K562 (cell line): ENCODE measurements around the gene ABCA7. TPM values are rescaled to one million over a fixed set of nuclear protein-coding genes. Genes with fewer than 3 reads are reported as not detected.
A peak's percentile ranks its signal among the peaks of the same experiment; 100 is the strongest.

Experiments
- ATAC-seq: fragments of 200-7000 bp; cut with Tn5 transposase; 3 replicates; pipeline ENCODE4 v1.9.1; 2020; ENCODE audit warnings: moderate library complexity
- BruUV-seq: library from RNA; stranded (reverse); fragments of 400-500 nt; replicated peaks from 2 replicates; lab custom pipeline; 2021; lab: Mats Ljungman, UMichigan
- CTCF ChIA-PET: fragments of 300-600 bp; formaldehyde crosslinking; extraction: SDS; loops from one replicate; lab custom pipeline; 2021; ENCODE audit warnings: low intra/inter-chr PET ratio; lab: Yijun Ruan, JAX
- POLR2A ChIA-PET: fragments of 300-600, 350-650 bp; sonication (Branson Sonifier 250); formaldehyde crosslinking; extraction: SDS; loops from one replicate; lab custom pipeline; 2021; ENCODE audit warnings: antibody characterized with exemption, inconsistent platforms; lab: Yijun Ruan, JAX
- DNase-seq, 4 experiments: peaks; one replicate each; pipeline versions ENCODE4 v3.0.0 to v3.0.0-alpha.2; 2011 to 2018; ENCODE audit warnings: low spot score in 3 of 4, mixed read lengths in 3 of 4; ENCODE audit errors: extremely low read depth in 1 of 4
- FAIRE-seq: peaks from 2 replicates; lab custom pipeline; 2011; peaks lifted over from hg19 to GRCh38; lab: Jason Lieb, UNC
- H2AFZ ChIP-seq: 2 replicates; pipeline ENCODE4 v1.6.0; 2011; ENCODE audit warnings: low read depth, low read length, control low read depth, inconsistent platforms
- H3K27ac ChIP-seq: fragments of 200-600 bp; 3 replicates; pipeline ENCODE4 v1.8.0; 2011; ENCODE audit warnings: low read depth, mild to moderate bottlenecking, control low read depth, inconsistent platforms, low read length, moderate library complexity, mixed read lengths; ENCODE audit errors: extremely low read depth
- H3K27me3 ChIP-seq, 2 experiments: fragments of 300-600 bp in 1 of 2; 2 replicates in 1 of 2; 3 replicates in 1 of 2; pipeline versions ENCODE4 v1.6.0 to v1.8.0; 2011; ENCODE audit warnings: inconsistent platforms in 2 of 2, low read length in 2 of 2, mild to moderate bottlenecking in 1 of 2, mixed read lengths in 1 of 2, moderate library complexity in 1 of 2; ENCODE audit not compliant: control insufficient read depth in 2 of 2, insufficient read depth in 2 of 2
- H3K36me3 ChIP-seq: fragments of 300-600 bp; 3 replicates; pipeline ENCODE4 v1.8.0; 2011; ENCODE audit warnings: mild to moderate bottlenecking, low read length, inconsistent platforms; ENCODE audit not compliant: control insufficient read depth, insufficient read depth
- H3K4me1 ChIP-seq, 2 experiments: fragments of 200-600 bp in 1 of 2; replicated peaks in 1 of 2; 2 replicates in 1 of 2; 3 replicates in 1 of 2; pipeline versions ENCODE4 v1.5.1 to v1.8.0; 2011; ENCODE audit warnings: inconsistent platforms in 2 of 2, low read length in 2 of 2, mild to moderate bottlenecking in 1 of 2, mixed read lengths in 1 of 2, moderate library complexity in 1 of 2; ENCODE audit not compliant: control insufficient read depth in 2 of 2, insufficient read depth in 2 of 2
- H3K4me2 ChIP-seq: 2 replicates; pipeline ENCODE4 v1.6.1; 2011; ENCODE audit warnings: low read length, control low read depth, inconsistent platforms, mixed read lengths; ENCODE audit not compliant: insufficient read depth
- H3K4me3 ChIP-seq: fragments of 200-600 bp; sonication (generic), shearing (Covaris generic); 2 replicates; pipeline ENCODE4 v1.5.1; 2016; ENCODE audit warnings: control low read depth, inconsistent platforms
- H3K79me2 ChIP-seq: fragments of 200-600 bp; 3 replicates; pipeline ENCODE4 v1.8.0; 2011; ENCODE audit warnings: low read length, inconsistent platforms; ENCODE audit not compliant: control insufficient read depth, insufficient read depth
- H3K9ac ChIP-seq, 2 experiments: 2 replicates each; pipeline versions ENCODE4 v1.6.0 to v1.6.1; 2011; ENCODE audit warnings: low read depth in 2 of 2, low read length in 2 of 2, control low read depth in 1 of 2, inconsistent platforms in 1 of 2, mild to moderate bottlenecking in 1 of 2, mixed read lengths in 1 of 2; ENCODE audit not compliant: insufficient read depth in 1 of 2
- H3K9me1 ChIP-seq: one replicate; pipeline ENCODE4 v1.6.0; 2011; ENCODE audit warnings: inconsistent platforms, mild to moderate bottlenecking, low read length, moderate library complexity; ENCODE audit not compliant: control insufficient read depth, insufficient read depth
- H3K9me3 ChIP-seq: replicated peaks from 2 replicates; pipeline ENCODE4 v1.5.1; 2011; ENCODE audit warnings: low read depth, low read length, inconsistent platforms; ENCODE audit not compliant: control insufficient read depth, insufficient read depth
- H4K20me1 ChIP-seq: replicated peaks from 2 replicates; pipeline ENCODE4 v1.6.1; 2011; ENCODE audit warnings: low read length, inconsistent platforms, mixed read lengths; ENCODE audit not compliant: control insufficient read depth, insufficient read depth
- CEBPB ChIP-seq: fragments of 450-650 bp; IDR thresholded peaks from 2 replicates; pipeline ENCODE4 v1.6.1; 2016; ENCODE audit warnings: missing genetic modification characterization, missing compliant biosample characterization
- CEBPG ChIP-seq, 3 experiments: fragments of 200-800 bp in 1 of 3; sonication (Bioruptor generic) in 1 of 3; sonication (generic) in 1 of 3; formaldehyde crosslinking in 1 of 3; IDR thresholded peaks in 2 of 3; conservative IDR thresholded peaks in 1 of 3; 2 replicates each; pipeline versions ENCODE4 v1.6.1 to v1.8.0; 2016 to 2022; ENCODE audit warnings: missing compliant biosample characterization in 2 of 3, missing genetic modification characterization in 2 of 3, mild to moderate bottlenecking in 1 of 3, missing genetic modification reagents in 1 of 3
- KDM1A ChIP-seq, 2 experiments: fragments of 450-650 bp; IDR thresholded peaks; 2 replicates each; pipeline ENCODE4 v1.6.1; 2016; ENCODE audit warnings: mild to moderate bottlenecking in 2 of 2
- NFE2L1 ChIP-seq: fragments of 450-650 bp; IDR thresholded peaks from 2 replicates; pipeline ENCODE4 v1.6.1; 2016; ENCODE audit warnings: missing genetic modification characterization, low read depth, mild to moderate bottlenecking, missing compliant biosample characterization, moderate library complexity, borderline replicate concordance
- RBM25 ChIP-seq: fragments of 200-400 bp; formaldehyde crosslinking; IDR thresholded peaks from 2 replicates; pipeline ENCODE4 v1.6.1; 2018; ENCODE audit warnings: low read length, low read depth, moderate library complexity; ENCODE audit not compliant: severe bottlenecking
- ZNF24 ChIP-seq: fragments of 450-650 bp; IDR thresholded peaks from 2 replicates; pipeline ENCODE4 v1.6.1; 2016
- WGBS: fragments of 100-300 bp; shearing (Covaris generic); methylation state at CpG from one replicate; pipeline ENCODE4 v1.1.6; 2016; ENCODE audit warnings: low coverage, mixed read lengths; ENCODE audit not compliant: insufficient coverage; ENCODE audit errors: missing lambda C conversion rate; 5-methylcytosine and 5-hydroxymethylcytosine counted together
- in situ Hi-C: fragments of 300-500 bp; cut with MboI; formaldehyde crosslinking; loops from 4 replicates; pipeline ENCODE4 v1.15.0; 2018; ENCODE audit warnings: inconsistent platforms, mixed read lengths
- intact Hi-C: fragments of 100-400 bp; cut with micrococcal nuclease; formaldehyde crosslinking; loops from 2 replicates; pipeline ENCODE4 v1.14.2; 2022
- polyA plus RNA-seq, 8 experiments: library from polyadenylated mRNA; depleted of rRNA in 4 of 8; stranded (reverse) in 5 of 8; unstranded in 3 of 8; fragments of >200 nt; fragmentation: Nextera tagmentation in 2 of 8; fragmentation: Illumina TruSeq in 1 of 8; extraction: Ambion mirVana in 2 of 8; extraction: Trizol in 1 of 8; gene quantifications; 2 replicates each; pipeline versions ENCODE4 v1.2.1 to v1.2.3, GENCODE V29; 2011 to 2014; ENCODE audit warnings: inconsistent platforms in 1 of 8, missing spikeins in 1 of 8
- total RNA-seq, 7 experiments: library from RNA; depleted of rRNA in 6 of 7; stranded (reverse); fragments of >200 nt in 6 of 7; fragmentation: Illumina TruSeq in 2 of 7; extraction: Trizol in 2 of 7; gene quantifications; 2 replicates each; pipeline versions ENCODE4 v1.2.1 to v1.2.3, GENCODE V29; 2011 to 2021; ENCODE audit warnings: low replicate concordance in 1 of 7
- TF ChIP-seq, protein P1 (sequence below): fragments of 450-650 bp; IDR thresholded peaks from 2 replicates; pipeline ENCODE4 v1.6.1; 2016; ENCODE audit warnings: missing biosample characterization, missing genetic modification characterization
- TF ChIP-seq, protein P2 (sequence below): sonication (generic); formaldehyde crosslinking; IDR thresholded peaks from 2 replicates; pipeline ENCODE4 v1.8.1; 2023; ENCODE audit warnings: mild to moderate bottlenecking, missing genetic modification reagents

Gene ABCA7
- total and polyA plus RNA-seq, 9 of the 15 experiments (the other 6 are each of a cell fraction or from before 2014, with no cell fraction given) = 2.3 to 96.1 (median 31.2) TPM

DNA sequence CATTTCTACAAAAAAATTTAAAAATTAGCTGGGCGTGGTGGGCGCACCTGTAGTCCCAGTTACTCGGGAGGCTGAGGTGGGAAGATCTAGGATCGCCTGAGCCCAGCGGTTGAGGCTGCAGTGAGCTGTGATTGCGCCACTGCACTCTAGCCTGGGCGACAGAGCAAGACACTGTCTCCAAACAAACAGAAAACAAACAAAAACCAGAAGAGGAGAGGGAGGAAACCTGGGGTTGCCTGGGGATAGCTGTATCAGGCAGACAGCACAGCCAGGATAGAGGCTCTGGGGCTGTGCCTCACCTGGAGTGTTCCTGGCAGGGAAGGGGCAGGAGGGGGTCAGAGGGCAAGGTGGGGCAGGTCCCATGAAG lies 57.9 kb downstream of the ABCA7 start:
- Histone ChIP-seq H3K27ac (peak overlapping the region; percentile 80; the same call in 2 of the 3 replicates), H3K27me3 (no peaks in the 10 kb centered on the region)

More for the DNA sequence above, 57.9 kb downstream of the ABCA7 start:
- ATAC-seq = no peak
- Histone ChIP-seq H2AFZ (0 out of 2 replicates have a peak overlapping the region, but pooled peaks have one; percentile 80), H3K36me3 (peaks cover 13% of the 10 kb centered on the region; the same call in 2 of the 3 replicates), H3K4me3 (no peak overlapping the region), H3K4me2 (no peak overlapping the region), H3K9ac (peak overlapping the region; percentile 39 to 75; a peak in 3 of 4 replicates), H4K20me1 (peaks cover 11% of the 10 kb centered on the region; the same call in 1 of the 2 replicates), H3K79me2 (peaks cover 31% of the 10 kb centered on the region), H3K9me1 (no peaks in the 10 kb centered on the region), H3K9me3 (peaks cover 7% of the 10 kb centered on the region), H3K4me1 (peaks cover 38 to 59% of the 10 kb centered on the region in 2 experiments)
- no peak for FAIRE-seq
- BruUV-seq = no TSS peak
- WGBS = 78% methylated on average over 7 of the region's 7 CpGs
- in situ Hi-C loops (no loop called here), intact Hi-C loops (no loop called here)
- ChIA-PET CTCF (no interaction called here), POLR2A (interaction anchor here (0.5 to 1.2 kb wide), 4 partner anchors 10 to 264 kb away, joined by 3 to 4 read pairs (median 3); no protein-coding TSS in a partner anchor)
- TF ChIP-seq, protein P1, sequence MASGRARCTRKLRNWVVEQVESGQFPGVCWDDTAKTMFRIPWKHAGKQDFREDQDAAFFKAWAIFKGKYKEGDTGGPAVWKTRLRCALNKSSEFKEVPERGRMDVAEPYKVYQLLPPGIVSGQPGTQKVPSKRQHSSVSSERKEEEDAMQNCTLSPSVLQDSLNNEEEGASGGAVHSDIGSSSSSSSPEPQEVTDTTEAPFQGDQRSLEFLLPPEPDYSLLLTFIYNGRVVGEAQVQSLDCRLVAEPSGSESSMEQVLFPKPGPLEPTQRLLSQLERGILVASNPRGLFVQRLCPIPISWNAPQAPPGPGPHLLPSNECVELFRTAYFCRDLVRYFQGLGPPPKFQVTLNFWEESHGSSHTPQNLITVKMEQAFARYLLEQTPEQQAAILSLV (tag) = no peak
- no peak for TF ChIP-seq CEBPG (CRISPR knock-in tag; IDR thresholded peaks at IDR 0.05)
- TF ChIP-seq CEBPG (tag; conservative IDR thresholded peaks at IDR 0.05 in 1 of 2, IDR thresholded peaks at IDR 0.05 in 1 of 2) = peak in 1 of 2 experiments; percentile 8; a peak in 1 of 4 replicates
- TF ChIP-seq RBM25 = no peak
- peak; percentile 78 for TF ChIP-seq CEBPB (tag)
- no peak for TF ChIP-seq NFE2L1
- TF ChIP-seq KDM1A (IDR thresholded peaks at IDR 0.05) = 0 out of 4 replicates have a peak, but pooled peaks of 1 of the 2 experiments have one; percentile 42
- TF ChIP-seq, protein P2, sequence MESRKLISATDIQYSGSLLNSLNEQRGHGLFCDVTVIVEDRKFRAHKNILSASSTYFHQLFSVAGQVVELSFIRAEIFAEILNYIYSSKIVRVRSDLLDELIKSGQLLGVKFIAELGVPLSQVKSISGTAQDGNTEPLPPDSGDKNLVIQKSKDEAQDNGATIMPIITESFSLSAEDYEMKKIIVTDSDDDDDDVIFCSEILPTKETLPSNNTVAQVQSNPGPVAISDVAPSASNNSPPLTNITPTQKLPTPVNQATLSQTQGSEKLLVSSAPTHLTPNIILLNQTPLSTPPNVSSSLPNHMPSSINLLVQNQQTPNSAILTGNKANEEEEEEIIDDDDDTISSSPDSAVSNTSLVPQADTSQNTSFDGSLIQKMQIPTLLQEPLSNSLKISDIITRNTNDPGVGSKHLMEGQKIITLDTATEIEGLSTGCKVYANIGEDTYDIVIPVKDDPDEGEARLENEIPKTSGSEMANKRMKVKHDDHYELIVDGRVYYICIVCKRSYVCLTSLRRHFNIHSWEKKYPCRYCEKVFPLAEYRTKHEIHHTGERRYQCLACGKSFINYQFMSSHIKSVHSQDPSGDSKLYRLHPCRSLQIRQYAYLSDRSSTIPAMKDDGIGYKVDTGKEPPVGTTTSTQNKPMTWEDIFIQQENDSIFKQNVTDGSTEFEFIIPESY (CRISPR knock-in tag) = peak; percentile 44; the same call in 1 of the 2 replicates
- no peak for TF ChIP-seq ZNF24
- DNase-seq = no peak
